A549 treated with AZD9567 at 1 μM for 4 hours (cell line): Measurements from ENCODE around the gene TCP11L1. TPM values are rescaled to one million over a fixed set of nuclear protein-coding genes. Genes with fewer than 3 reads are reported as not detected.

Experiments used
- total RNA-seq: library from RNA; stranded (reverse); fragments of 200-300 nt; extraction: Qiagen RNA extraction; gene quantifications from 5 replicates; pipeline ENCODE4 v1.2.3, GENCODE V29; 2022; ENCODE audit not compliant: insufficient read depth

The TCP11L1 gene, protein sequence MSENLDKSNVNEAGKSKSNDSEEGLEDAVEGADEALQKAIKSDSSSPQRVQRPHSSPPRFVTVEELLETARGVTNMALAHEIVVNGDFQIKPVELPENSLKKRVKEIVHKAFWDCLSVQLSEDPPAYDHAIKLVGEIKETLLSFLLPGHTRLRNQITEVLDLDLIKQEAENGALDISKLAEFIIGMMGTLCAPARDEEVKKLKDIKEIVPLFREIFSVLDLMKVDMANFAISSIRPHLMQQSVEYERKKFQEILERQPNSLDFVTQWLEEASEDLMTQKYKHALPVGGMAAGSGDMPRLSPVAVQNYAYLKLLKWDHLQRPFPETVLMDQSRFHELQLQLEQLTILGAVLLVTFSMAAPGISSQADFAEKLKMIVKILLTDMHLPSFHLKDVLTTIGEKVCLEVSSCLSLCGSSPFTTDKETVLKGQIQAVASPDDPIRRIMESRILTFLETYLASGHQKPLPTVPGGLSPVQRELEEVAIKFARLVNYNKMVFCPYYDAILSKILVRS
- total RNA-seq: 17.0 to 33.9 TPM (median 21.4 TPM) in 5 replicates

GRCh38 chr11:33039274-33040032 lies at the start of gene TCP11L1:
TSS of gene TCP11L1 (plus strand) at chr11:33039572. CDS start at chr11:33043774, 4,202 bp downstream.

GRCh38 chr11:33015621-33016551 lies 23.5 kb upstream of the TCP11L1 start, which contains the start of gene DEPDC7:
TSS of gene DEPDC7 (plus strand) at chr11:33015878. CDS start at chr11:33015956, 78 bp downstream.

Other genes with a start within 250 kb of the TCP11L1 start
- gene CCDC73, start 244.9 kb upstream of the TCP11L1 start, total RNA-seq: 0.02 to 0.05 TPM in 2 of 5 replicates, not detected in the others
- gene PRRG4, start 209.6 kb upstream of the TCP11L1 start, total RNA-seq: 0.91 to 1.4 TPM (median 1.3 TPM) in 5 replicates
- gene QSER1, start 146.8 kb upstream of the TCP11L1 start, total RNA-seq: 13.6 to 26.3 TPM (median 17.5 TPM) in 5 replicates
- gene DEPDC7, start 23.7 kb upstream of the TCP11L1 start, total RNA-seq: 7.2 to 11.3 TPM (median 8.1 TPM) in 5 replicates
- 25.9 to 39.6 TPM (median 29.5 TPM) in 5 replicates for gene CSTF3, start 121.9 kb downstream of the TCP11L1 start, total RNA-seq
- gene HIPK3, start 217.8 kb downstream of the TCP11L1 start, total RNA-seq: 12.5 to 17.6 TPM (median 16.4 TPM) in 5 replicates